ENCODE results near the gene NIPAL1.
"Not testable (repeated sequence)": the region's sequence is repeated elsewhere in the genome, so short reads cannot be mapped to it uniquely, and the experiment has no call there.

NIPAL1 gene

DNA sequence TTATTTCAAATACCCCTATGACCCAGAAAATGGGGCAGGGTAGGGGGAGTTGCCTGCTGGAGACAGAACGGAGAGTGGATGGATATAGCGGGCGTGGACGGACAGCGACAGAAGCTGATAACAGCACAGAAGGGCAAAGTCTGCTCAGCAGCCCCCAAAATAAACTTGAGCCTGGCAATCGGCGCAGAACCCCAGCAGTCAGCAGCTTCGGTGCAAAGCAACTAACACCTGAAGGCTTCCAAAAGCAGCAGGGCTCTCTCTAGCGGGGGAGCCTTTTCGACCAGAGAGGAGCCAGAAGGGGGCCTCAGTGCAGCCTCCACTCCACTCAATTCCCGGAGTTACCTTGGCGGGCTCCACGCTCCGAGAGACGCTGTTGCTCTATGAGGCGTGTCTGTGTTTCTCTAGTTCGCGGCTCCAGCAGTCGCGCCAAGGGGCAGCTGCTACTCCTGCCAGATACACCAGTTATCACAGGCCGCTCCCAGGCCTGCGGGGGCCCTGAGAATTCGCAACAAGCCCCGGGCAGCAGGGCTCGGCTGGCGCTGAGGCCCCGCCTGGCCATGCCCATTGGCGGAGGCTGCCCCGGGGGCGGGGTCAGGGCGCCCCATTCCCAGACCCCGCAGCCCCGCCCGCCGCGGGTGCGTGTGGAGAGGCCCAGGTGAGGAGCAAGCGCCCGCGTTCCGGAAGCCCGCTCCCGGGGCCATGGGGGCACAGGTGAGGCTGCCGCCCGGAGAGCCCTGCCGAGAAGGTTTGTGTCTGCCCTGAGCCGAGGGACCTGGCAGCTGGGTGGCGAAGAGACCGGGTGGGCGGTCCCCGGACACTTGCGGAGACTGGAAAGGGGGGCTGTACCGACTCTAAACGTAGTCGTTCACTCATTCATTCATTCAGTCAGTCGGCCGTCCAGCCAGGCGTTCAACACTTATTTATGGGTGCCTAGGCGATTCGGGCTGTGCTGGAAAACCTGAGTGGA, at the start of gene NIPAL1, which contains the start of gene CNGA1:
Gene NIPAL1, plus strand, starts transcription at position 632 of the 967 bp plus-strand sequence. Its CDS starts 68 bp downstream, at position 700.
Gene CNGA1, minus strand, starts transcription at position 541 of the 967 bp plus-strand sequence. CDS start 63,992 bp downstream, outside the sequence.
- peak; percentile 16 for DNase-seq

DNA sequence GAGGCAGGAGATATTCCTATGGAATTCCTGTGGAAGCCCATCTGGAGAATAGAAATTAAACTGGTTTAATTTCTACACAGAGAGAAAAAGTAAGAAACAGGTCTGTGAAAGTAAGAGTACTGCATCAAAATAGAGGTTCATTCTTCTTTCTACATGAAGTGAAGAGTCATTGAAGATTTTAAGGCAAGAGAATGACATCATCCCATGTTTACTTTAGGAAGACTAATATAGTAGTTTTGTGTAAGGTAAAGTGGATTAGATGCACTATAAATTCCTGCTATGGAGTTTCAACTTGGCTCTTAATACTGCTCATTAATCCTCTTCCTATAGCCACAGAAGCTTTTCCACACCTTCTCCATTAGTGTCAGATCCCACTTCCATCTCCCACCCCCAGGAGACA, 47.7 kb upstream of the NIPAL1 start:
- no peak for DNase-seq

DNA sequence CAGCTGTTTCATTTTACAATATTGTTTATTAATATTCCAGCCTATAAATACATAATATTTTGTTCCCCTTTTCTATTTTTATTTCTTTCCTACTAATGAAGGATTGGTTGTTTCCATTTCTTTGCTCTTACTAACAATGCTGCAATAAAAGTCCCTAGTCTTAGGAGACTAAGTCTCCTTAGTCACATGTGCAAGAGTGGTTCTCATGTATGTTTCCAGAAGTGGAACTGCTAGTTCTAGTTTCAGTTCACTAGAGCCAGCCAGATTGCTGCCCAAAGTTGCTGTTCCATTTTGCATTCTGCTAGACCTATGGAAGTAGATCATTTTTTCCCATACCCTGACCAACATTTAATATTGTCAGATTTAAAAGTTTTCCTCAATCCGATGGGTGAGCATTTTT, 44.4 kb upstream of the NIPAL1 start:
- DNase-seq = no peak

DNA sequence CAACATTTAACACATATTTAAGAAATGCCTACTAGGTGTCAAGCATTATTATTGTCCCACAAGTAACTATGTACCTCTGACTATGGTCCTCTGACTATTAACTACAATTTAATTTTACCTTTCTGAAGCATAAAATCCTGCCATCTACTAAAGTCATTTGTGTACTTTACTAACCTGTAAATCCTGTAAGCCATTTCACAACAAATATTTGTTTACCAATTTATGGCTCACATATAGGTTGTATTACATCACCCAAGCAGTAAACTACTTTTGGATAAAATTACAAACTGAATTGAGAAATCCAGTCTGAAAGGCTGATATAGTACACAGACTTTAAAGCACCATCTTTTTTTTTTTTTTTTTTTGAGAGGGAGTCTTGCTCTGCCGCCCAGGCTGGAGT, 43.9 kb upstream of the NIPAL1 start:
- no peak for DNase-seq

DNA sequence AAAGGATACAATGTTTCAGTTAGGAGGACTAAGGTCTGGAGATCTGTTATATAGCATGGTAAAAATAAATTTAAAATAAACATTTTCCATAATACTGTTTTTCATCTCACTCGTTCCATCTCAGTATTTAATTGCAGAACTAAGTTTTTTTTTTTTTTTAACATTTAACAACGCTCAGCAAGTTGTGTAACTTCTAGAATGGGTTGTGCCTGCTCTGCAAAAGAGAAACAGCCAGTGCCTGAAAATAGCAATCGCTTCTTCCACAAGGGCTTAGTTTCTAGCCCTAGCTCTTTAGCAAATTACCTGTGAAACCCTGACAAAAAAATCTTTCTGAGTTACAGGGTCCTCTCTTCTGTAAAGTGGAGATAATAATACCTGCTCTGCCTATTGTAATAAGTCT, 42.0 kb upstream of the NIPAL1 start:
- no peak for DNase-seq

DNA sequence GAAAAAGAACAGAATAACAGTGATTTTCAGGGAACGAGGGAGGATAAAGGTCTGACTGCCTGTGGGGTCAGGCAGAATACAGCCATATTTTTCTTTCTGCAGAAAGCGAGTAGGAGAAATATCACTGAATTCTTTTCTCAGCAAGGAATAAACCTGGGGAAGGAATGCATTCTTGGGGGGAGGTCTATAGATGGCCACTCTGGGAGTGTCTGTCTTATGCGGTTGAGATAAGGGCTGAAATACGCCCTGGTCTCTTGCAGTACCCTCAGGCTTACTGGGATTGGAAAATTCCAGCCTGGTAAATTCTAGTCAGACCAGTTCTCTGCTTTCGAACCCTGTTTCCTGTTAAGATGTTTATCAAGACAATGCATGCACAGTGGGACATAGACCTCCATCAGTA, 26.4 kb upstream of the NIPAL1 start:
- no peak for DNase-seq

DNA sequence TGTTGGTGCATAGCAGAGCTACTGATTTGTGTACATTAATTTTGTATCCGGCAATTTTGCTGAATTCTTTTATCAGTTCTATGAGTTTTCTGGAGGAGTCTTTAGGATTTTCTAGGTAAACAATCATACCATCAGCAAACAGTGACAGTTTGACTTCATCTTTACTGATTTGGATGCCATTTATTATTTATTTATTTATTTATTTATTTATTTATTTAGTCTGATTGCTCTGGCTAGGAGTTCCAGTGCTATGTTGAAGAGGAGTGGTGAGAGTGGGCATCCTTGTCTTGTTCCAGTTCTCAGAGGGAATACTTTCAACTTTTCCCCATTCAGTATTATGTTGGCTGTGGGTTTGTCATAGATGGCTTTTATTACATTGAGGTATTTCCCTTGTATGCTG, 24.1 kb upstream of the NIPAL1 start:
- DNase-seq = not testable (repeated sequence)

DNA sequence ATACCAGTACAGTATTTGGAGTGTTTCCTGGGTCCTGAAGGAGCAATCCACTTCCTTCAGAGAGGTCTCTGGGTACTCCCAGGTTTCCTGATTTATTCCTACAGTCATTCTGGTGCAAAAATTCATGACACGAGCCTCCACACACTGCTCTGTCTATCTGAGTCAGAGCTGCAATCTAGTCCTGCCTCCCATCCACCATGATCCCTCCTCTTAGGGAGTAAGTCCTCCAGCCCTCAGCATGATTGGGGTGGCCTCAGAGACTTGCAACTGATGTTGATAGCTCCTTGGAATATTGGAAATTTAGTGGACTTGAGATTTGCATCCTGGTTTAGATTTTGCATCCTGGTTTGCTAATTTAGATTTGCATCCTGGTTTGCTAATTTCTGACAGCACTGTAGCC, 20.6 kb upstream of the NIPAL1 start:
- DNase-seq = no peak

DNA sequence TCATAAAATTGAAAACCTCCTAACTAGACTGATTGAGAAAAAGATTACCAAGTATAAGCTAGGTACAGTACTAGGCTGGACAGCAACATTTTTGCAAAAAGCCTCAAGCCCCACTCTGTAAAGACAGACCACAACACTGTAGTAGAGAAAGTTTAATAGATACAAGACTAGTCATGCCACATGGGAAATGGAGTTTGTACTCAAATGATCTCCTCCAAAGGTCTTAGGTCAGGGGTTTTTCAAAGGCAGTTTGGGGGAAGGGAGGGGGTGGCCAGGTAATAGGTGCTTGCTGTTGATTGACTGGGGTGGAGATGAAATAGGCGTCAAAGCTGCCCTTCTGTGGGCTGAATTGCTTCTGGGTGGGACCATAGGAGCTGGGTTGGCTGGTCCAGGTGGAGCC, 14.3 kb upstream of the NIPAL1 start:
- no peak for DNase-seq

DNA sequence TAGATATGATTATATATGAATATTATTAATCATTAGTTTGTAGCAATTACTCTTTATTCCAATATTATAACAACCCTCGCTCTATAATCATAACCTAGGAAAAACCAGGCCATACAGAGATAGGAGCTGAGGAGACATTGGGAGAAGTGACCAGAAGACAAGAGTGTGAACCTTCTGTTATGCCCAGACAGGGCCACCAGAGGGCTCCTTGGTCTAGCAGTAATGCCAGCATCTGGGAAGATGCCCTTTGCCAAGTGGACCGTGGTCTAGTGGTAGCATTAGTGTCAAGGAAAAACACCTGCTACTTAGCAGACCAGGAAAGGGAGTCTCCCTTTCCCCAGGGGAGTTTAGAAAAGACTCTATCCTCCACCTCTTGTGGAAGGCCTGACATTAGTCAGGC, 13.0 kb upstream of the NIPAL1 start:
- DNase-seq = not testable (repeated sequence)

DNA sequence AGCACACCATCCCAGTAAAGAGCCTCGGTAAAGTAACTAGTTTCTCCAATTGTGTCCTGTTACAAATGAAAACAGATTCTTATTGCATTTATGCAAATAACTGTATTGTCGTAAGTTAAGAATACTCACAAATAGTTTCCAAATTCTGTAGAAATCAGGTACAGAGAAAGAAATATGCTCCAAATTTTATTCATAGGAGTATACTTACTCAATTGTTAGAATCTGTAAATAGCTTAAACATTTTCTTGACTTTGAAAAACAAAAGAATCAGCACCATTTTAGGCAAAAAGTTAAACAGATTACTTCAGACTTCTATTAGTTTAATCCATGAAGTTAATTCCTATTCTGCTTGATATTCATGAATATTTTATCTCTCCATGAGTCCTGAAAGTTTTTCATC, 10.8 kb upstream of the NIPAL1 start:
- DNase-seq = no peak

DNA sequence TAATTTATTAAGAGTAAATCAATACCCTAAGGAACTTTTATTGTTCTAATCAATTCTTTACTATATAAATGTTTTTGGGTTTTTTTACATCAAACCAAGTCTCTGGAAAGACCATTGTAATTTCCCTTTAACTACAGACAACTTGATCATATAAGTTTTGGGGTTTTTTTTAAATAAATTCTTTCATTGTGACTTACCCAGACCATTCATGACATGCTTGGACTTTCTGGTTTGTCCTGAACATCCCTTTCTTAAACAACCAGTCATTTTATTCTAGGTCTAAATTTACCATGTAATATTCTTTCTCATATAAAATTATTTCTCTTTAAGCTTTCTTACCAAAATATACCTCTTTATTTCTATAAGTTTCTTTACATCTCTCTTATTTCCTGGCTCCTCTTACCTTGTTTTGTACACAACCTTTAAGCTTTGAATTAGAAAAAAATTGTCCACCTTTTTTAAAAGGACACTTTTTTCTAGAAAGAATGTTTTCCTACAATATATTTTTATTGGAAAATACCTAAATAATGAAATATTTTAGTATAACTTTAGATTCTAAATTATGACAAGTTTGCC, 8.5 kb upstream of the NIPAL1 start:
- no peak for DNase-seq

DNA sequence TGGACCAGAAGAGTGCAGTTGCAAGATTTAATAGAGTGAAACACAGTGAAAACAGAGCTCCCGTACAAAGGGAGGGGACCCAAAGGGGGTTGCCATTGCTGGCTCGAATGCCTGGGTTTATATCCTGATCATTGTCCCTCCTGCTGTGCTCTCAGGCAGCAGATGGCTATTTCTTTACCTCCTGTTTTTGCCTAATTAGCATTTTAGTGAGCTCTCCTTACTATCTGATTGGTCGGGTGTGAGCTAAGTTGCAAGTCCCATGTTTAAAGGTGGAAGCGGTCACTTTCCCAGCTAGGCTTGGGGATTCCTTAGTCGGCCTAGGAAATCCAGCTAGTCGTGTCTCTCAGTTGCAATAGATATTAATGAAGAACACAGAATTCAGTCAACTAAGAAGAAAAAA, 5.7 kb upstream of the NIPAL1 start:
- DNase-seq = not testable (repeated sequence)

DNA sequence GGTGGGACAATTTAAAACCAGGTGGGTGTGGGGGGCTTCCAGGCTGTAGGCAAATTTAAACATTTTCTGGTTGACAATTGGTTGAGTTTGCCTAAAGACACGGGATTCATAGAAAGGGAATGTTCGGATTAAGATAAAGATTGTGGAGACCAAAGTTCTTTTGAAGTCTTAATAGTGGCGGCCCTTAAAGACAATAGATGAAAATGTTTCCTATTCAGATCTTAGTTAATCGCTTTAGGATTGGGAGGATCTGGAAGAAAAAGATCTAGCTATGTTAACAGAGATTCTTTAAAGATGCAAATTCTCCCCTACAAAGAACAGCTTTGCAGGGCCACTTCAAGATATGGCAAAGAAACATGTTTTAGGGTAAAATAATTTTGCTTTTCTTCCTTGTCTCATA, 4.8 kb upstream of the NIPAL1 start:
- no peak for DNase-seq

DNA sequence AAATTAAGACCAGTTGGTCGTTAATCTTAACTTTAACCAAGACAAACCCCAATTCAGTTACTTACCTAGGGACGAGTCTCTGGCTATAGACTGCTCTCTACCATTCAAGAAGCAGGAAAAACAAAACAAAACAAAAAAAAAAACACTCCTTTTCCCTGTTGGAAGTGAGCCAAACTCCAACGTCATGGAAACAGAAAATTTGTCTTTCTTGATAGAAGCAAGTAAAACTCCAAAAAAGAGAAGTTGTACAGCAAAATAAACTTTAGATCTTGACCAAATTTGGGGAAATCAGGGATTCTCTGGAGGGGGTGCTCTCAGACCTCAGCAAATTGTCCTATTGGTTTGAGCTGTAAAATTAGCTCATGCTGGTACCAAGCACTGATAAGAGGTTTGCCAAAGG, 3.7 kb upstream of the NIPAL1 start:
- no peak for DNase-seq

DNA sequence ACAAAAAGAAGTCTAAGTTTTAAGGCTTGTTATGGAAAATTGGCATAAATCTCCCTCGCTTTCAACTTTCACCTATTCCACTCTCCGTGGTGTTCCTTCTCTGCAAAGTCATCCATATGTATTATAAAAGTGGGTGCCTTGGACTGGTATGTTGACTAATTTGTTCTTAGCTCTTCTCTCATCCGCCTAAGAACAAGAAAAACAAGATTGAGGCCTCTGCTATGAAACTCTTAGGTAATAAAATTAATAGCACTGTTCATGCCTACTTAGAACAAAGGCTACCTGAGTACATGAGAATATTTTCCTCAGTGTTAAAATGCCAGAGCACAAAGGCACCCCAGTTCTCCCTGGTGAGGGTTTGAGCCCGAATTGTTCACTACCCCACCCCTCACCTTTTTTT, 1.4 kb upstream of the NIPAL1 start:
- DNase-seq = no peak

DNA sequence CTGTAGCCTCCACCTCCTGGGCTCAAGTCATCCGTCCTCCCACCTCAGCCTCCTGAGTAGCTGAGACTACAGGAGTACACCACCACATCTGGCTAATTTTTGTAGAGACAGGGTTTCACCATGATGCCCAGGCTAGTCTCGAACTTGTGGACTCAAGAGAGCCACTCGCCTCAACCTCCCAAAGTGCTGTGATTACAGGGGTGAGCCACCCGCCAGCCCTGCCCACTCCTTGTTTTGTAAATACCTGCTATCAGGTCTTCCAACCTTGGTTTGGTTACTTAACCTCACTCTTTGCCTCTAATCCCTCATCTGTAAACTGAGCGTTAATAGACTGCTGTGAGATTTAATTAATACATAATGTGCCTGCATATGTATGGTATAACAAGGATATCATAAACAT, 894 bp upstream of the NIPAL1 start:
- no peak for DNase-seq

DNA sequence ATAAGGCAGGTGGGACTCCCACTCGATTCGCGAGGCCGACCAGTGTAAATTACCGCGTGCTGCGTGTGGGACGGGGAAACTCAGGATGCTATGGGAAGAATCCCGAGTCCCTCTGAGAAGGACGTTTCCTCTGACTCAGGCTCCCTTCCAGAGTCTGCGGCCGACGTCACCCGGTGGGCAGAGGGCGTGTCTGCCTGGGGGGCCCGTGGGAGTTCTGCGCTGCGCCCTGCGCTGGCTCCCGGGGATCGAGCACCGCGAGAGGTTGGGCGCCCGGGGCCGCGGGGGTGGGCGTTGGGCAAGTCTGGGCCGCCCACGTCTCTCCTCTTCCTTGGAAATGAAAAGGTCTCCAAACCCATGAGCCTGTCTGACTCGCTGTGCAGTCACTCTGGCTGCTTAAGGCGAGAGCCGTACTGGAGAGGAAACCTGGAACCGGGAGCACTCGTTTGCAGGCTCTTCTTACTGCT, 568 bp downstream of the NIPAL1 start:
- DNase-seq = no peak

DNA sequence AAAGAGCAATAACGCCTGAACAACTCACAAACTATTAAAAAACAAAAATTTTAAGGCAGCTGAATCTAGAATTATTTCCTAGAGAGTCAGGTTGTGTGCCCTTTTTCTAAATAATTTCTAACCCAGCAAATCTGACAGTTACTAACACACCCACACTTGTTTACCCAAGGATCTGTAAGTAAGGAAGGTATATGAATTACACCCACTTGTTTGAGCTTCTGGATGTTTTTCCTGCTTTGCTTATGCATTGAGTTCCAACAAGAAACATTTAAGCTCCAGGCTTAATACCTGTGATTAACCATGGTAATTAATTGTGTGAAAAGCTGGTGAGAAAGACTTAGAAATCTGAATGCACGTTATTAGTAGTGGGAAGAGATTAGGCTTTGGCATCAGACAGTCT, 1.5 kb downstream of the NIPAL1 start:
- DNase-seq = no peak

DNA sequence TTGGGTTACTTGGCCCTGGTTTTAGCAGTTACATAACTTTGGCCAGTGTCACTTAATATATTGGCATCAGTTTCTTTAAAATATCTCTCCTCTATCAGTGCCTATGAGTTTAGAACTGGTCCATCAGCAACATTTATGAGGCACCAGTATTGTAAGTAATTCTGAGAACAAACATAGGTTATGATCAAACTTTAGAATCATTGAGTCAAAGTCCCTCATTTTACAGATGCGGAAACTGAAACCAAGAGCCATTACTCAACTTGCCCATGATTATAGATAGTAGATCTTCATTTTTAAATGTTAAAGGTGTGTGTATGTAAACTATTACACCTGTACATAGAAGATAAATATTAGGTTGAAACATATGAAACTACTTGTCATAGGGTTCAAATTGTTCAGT, 4.5 kb downstream of the NIPAL1 start:
- DNase-seq = no peak

DNA sequence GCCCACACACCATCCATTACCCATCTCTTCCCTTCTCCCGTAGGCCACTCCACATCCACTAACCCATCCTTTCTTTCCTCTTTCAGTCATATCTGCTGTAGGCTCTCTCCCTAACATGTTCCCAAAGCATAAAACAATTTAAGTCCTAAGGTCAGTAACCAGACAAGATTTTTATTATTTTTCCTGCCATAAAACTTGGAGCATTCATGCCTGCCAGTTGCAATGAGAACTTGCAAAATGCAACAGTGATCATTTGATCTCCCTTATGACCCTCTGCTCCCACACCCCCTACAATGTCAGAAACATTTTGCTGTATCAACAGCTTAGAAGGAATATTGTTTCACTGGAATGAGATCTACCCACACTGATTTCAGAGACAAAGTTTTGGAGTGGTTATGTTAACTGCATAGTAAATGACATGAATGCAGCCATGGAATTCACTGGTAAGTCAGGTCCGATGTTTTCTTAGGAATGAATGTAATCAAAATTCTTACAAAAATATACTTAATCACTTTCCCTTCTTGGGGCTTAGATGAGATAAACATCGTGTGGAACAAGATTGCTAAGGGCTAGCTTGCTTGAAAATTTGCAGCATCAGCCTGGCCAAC, 5.7 kb downstream of the NIPAL1 start:
- no peak for DNase-seq

DNA sequence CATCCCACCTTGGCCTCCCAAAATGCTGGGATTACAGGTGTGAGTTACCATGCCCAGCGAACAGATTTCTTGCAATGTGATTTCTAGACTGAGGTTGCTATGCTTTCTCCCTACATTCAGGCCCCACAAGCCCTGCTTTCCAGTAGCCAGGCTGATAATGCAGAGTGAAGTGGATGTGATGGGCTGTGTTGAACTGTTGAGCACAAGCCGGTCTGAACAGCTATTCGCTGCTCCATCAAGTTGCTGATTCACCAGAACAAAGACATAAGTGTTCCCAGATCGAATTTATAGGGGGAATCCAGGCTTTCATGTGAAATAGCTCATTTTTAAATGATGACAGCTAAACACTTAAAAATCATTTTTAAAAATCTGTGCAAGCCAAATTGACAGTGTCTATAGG, 8.0 kb downstream of the NIPAL1 start:
- DNase-seq = no peak

DNA sequence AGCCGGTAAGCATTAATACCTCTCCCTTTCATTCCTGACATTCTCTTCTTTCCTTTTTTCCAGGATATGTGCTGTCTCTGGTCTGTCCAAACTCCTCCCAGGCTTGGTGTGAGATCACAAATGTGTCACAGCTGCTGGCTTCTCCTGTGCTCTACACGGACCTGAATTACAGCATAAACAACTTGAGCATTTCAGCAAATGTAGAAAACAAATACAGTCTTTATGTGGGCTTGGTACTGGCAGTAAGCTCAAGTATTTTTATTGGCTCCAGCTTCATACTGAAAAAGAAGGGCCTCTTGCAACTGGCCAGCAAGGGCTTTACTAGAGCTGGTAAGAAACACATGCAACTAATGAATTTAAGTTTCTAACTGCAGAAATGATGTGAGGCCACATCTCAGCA, 8.4 kb downstream of the NIPAL1 start:
- no peak for DNase-seq

DNA sequence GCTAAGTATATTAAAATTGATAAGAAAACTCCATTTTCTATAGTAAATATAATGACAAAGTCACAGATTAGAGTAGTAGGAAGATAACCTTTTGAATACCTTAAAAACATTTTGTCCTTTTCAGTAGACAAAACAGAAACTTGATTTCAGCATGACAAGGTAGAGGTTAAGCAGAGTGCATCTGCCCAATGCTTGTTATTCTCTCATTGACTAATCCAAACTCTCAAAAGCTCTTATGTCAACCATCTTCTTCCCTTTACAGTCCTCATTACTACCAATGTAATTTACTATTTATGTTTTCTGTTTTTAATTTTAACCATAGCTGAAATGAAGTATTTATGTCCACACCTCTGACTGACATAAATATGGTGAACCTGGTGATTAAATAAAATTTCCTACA, 11.1 kb downstream of the NIPAL1 start:
- no peak for DNase-seq

All from NCI-H1694 (cell line).